Measurements from ENCODE around the gene BMP7. TPM values are rescaled to one million over a fixed set of nuclear protein-coding genes. Genes with fewer than 3 reads are reported as not detected.

The BMP7 gene
- polyA plus RNA-seq, 4 donors, result 0.92 to 3.4 TPM; not detected in 2

- 61 to 67% (median 66%) methylated on average over 8 of the region's 8 CpGs for WGBS, 3 donors
- Histone ChIP-seq H3K4me1 (ENCODE audit: control insufficient read depth in 3 of 3, insufficient read depth in 2 of 3, low read depth in 1 of 3, low read length in 2 of 3) (no peaks in the 10 kb centered on the region), H3K9me3 (ENCODE audit: control insufficient read depth in 2 of 2, insufficient read depth in 1 of 2, low read depth in 1 of 2, low read length in 1 of 2) (no peaks in the 10 kb centered on the region), H3K27me3 (ENCODE audit: control insufficient read depth in 3 of 3, insufficient read depth in 3 of 3, low read length in 3 of 3) (peaks cover 0 to 2% (median 0%) of the 10 kb centered on the region in 3 donors), H3K27ac (ENCODE audit: low read depth in 1 of 3, low read length in 2 of 3) (no peak overlapping the region), H3K36me3 (ENCODE audit: control insufficient read depth in 3 of 3, insufficient read depth in 2 of 3, low read depth in 1 of 3, low read length in 3 of 3) (peaks cover 0 to 3% (median 0%) of the 10 kb centered on the region in 3 donors), H3K4me3 (ENCODE audit: low read depth in 1 of 3, low read length in 3 of 3) (no peak overlapping the region)
- FAIRE-seq, result no peak
- DNase-seq, result no peak
Measured at GRCh38 chr20:57175397-57176010, 90.9 kb downstream of the BMP7 start.

GRCh38 chr20:57174737-57175136, 91.7 kb downstream of the BMP7 start:
- peaks cover 0 to 2% (median 0%) of the 10 kb centered on the region in 3 donors for H3K27me3 ChIP-seq (ENCODE audit: control insufficient read depth in 3 of 3, insufficient read depth in 3 of 3, low read length in 3 of 3)
- no peaks in the 10 kb centered on the region for H3K9me3 ChIP-seq (ENCODE audit: control insufficient read depth in 2 of 2, insufficient read depth in 1 of 2, low read depth in 1 of 2, low read length in 1 of 2)
- DNase-seq, result no peak

GRCh38 chr20:57173986-57174385, 92.5 kb downstream of the BMP7 start:
- no peaks in the 10 kb centered on the region for H3K4me1 ChIP-seq (ENCODE audit: control insufficient read depth in 3 of 3, insufficient read depth in 2 of 3, low read depth in 1 of 3, low read length in 2 of 3)
- H3K4me3 ChIP-seq (ENCODE audit: low read depth in 1 of 3, low read length in 3 of 3), result no peak overlapping the region
- H3K27me3 ChIP-seq (ENCODE audit: control insufficient read depth in 3 of 3, insufficient read depth in 3 of 3, low read length in 3 of 3), result peaks cover 0 to 2% (median 0%) of the 10 kb centered on the region in 3 donors
- FAIRE-seq (no peak), DNase-seq (no peak)
- peaks cover 0 to 3% (median 0%) of the 10 kb centered on the region in 3 donors for H3K36me3 ChIP-seq (ENCODE audit: control insufficient read depth in 3 of 3, insufficient read depth in 2 of 3, low read depth in 1 of 3, low read length in 3 of 3)
- H3K27ac ChIP-seq (ENCODE audit: low read depth in 1 of 3, low read length in 2 of 3), result no peak overlapping the region
- 72 to 88% (median 84%) methylated on average over 5 of the region's 5 CpGs for WGBS, 3 donors
- H3K9me3 ChIP-seq (ENCODE audit: control insufficient read depth in 2 of 2, insufficient read depth in 1 of 2, low read depth in 1 of 2, low read length in 1 of 2), result peaks cover 0 to 3% of the 10 kb centered on the region in 2 donors

More at GRCh38 chr20:57174737-57175136, 91.7 kb downstream of the BMP7 start:
- no peak overlapping the region for H3K27ac ChIP-seq (ENCODE audit: low read depth in 1 of 3, low read length in 2 of 3)
- peaks cover 0 to 3% (median 0%) of the 10 kb centered on the region in 3 donors for H3K36me3 ChIP-seq (ENCODE audit: control insufficient read depth in 3 of 3, insufficient read depth in 2 of 3, low read depth in 1 of 3, low read length in 3 of 3)
- WGBS, 3 donors, result 71 to 86% (median 73%) methylated on average over 9 of the region's 9 CpGs
- no peaks in the 10 kb centered on the region for H3K4me1 ChIP-seq (ENCODE audit: control insufficient read depth in 3 of 3, insufficient read depth in 2 of 3, low read depth in 1 of 3, low read length in 2 of 3)
- H3K4me3 ChIP-seq (ENCODE audit: low read depth in 1 of 3, low read length in 3 of 3), result no peak overlapping the region
- FAIRE-seq, result no peak

GRCh38 chr20:57173041-57173440, 93.4 kb downstream of the BMP7 start:
- no peak for FAIRE-seq

GRCh38 chr20:57170343-57170742, 96.1 kb downstream of the BMP7 start:
- H3K4me1 ChIP-seq (ENCODE audit: control insufficient read depth in 3 of 3, insufficient read depth in 2 of 3, low read depth in 1 of 3, low read length in 2 of 3), result no peaks in the 10 kb centered on the region
- H3K9me3 ChIP-seq (ENCODE audit: control insufficient read depth in 2 of 2, insufficient read depth in 1 of 2, low read depth in 1 of 2, low read length in 1 of 2), result peaks cover 0 to 3% of the 10 kb centered on the region in 2 donors
- peaks cover 0 to 3% (median 0%) of the 10 kb centered on the region in 3 donors for H3K36me3 ChIP-seq (ENCODE audit: control insufficient read depth in 3 of 3, insufficient read depth in 2 of 3, low read depth in 1 of 3, low read length in 3 of 3)
- no peak overlapping the region for H3K27ac ChIP-seq (ENCODE audit: low read depth in 1 of 3, low read length in 2 of 3)
- FAIRE-seq (no peak), DNase-seq (no peak)
- WGBS, 3 donors, result 55 to 61% (median 56%) methylated on average over 14 of the region's 14 CpGs
- H3K4me3 ChIP-seq (ENCODE audit: low read depth in 1 of 3, low read length in 3 of 3), result no peak overlapping the region
- no peaks in the 10 kb centered on the region for H3K27me3 ChIP-seq (ENCODE audit: control insufficient read depth in 3 of 3, insufficient read depth in 3 of 3, low read length in 3 of 3)

More at GRCh38 chr20:57173041-57173440, 93.4 kb downstream of the BMP7 start:
- Histone ChIP-seq H3K36me3 (ENCODE audit: control insufficient read depth in 3 of 3, insufficient read depth in 2 of 3, low read depth in 1 of 3, low read length in 3 of 3) (peaks cover 0 to 3% (median 0%) of the 10 kb centered on the region in 3 donors), H3K27ac (ENCODE audit: low read depth in 1 of 3, low read length in 2 of 3) (no peak overlapping the region), H3K9me3 (ENCODE audit: control insufficient read depth in 2 of 2, insufficient read depth in 1 of 2, low read depth in 1 of 2, low read length in 1 of 2) (peaks cover 0 to 3% of the 10 kb centered on the region in 2 donors), H3K27me3 (ENCODE audit: control insufficient read depth in 3 of 3, insufficient read depth in 3 of 3, low read length in 3 of 3) (no peaks in the 10 kb centered on the region), H3K4me3 (ENCODE audit: low read depth in 1 of 3, low read length in 3 of 3) (no peak overlapping the region), H3K4me1 (ENCODE audit: control insufficient read depth in 3 of 3, insufficient read depth in 2 of 3, low read depth in 1 of 3, low read length in 2 of 3) (no peaks in the 10 kb centered on the region)
- no peak for DNase-seq
- 86 to 94% (median 88%) methylated on average over 15 of the region's 15 CpGs for WGBS, 3 donors

- WGBS, 3 donors, result 64 to 78% (median 72%) methylated on average over 7 of the region's 7 CpGs
- FAIRE-seq (no peak), DNase-seq (no peak)
- no peak overlapping the region for H3K4me3 ChIP-seq (ENCODE audit: low read depth in 1 of 3, low read length in 3 of 3)
- H3K27me3 ChIP-seq (ENCODE audit: control insufficient read depth in 3 of 3, insufficient read depth in 3 of 3, low read length in 3 of 3), result no peaks in the 10 kb centered on the region
- H3K36me3 ChIP-seq (ENCODE audit: control insufficient read depth in 3 of 3, insufficient read depth in 2 of 3, low read depth in 1 of 3, low read length in 3 of 3), result peaks cover 0 to 3% (median 0%) of the 10 kb centered on the region in 3 donors
- peaks cover 0 to 3% of the 10 kb centered on the region in 2 donors for H3K9me3 ChIP-seq (ENCODE audit: control insufficient read depth in 2 of 2, insufficient read depth in 1 of 2, low read depth in 1 of 2, low read length in 1 of 2)
- H3K4me1 ChIP-seq (ENCODE audit: control insufficient read depth in 3 of 3, insufficient read depth in 2 of 3, low read depth in 1 of 3, low read length in 2 of 3), result no peaks in the 10 kb centered on the region
- H3K27ac ChIP-seq (ENCODE audit: low read depth in 1 of 3, low read length in 2 of 3), result no peak overlapping the region
Measured at GRCh38 chr20:57169162-57169561, 97.3 kb downstream of the BMP7 start.

- DNase-seq, result peak in 1 of 2 donors; percentile 23
- no peak for FAIRE-seq
Measured at GRCh38 chr20:57167971-57168701, 98.3 kb downstream of the BMP7 start.

GRCh38 chr20:57167292-57167655, 99.2 kb downstream of the BMP7 start:
- DNase-seq, result no peak
- 78 to 87% (median 83%) methylated on average over 8 of the region's 8 CpGs for WGBS, 3 donors
- H3K27me3 ChIP-seq (ENCODE audit: control insufficient read depth in 3 of 3, insufficient read depth in 3 of 3, low read length in 3 of 3), result no peaks in the 10 kb centered on the region

More at GRCh38 chr20:57167971-57168701, 98.3 kb downstream of the BMP7 start:
- Histone ChIP-seq H3K4me3 (ENCODE audit: low read depth in 1 of 3, low read length in 3 of 3) (no peak overlapping the region), H3K27ac (ENCODE audit: low read depth in 1 of 3, low read length in 2 of 3) (peak overlapping the region in 2 of 3 donors; percentile 33 to 37), H3K27me3 (ENCODE audit: control insufficient read depth in 3 of 3, insufficient read depth in 3 of 3, low read length in 3 of 3) (no peaks in the 10 kb centered on the region), H3K36me3 (ENCODE audit: control insufficient read depth in 3 of 3, insufficient read depth in 2 of 3, low read depth in 1 of 3, low read length in 3 of 3) (peaks cover 0 to 3% (median 0%) of the 10 kb centered on the region in 3 donors), H3K4me1 (ENCODE audit: control insufficient read depth in 3 of 3, insufficient read depth in 2 of 3, low read depth in 1 of 3, low read length in 2 of 3) (no peaks in the 10 kb centered on the region), H3K9me3 (ENCODE audit: control insufficient read depth in 2 of 2, insufficient read depth in 1 of 2, low read depth in 1 of 2, low read length in 1 of 2) (peaks cover 0 to 5% of the 10 kb centered on the region in 2 donors)
- 61 to 76% (median 70%) methylated on average over 26 of the region's 26 CpGs for WGBS, 3 donors

More at GRCh38 chr20:57167292-57167655, 99.2 kb downstream of the BMP7 start:
- Histone ChIP-seq H3K36me3 (ENCODE audit: control insufficient read depth in 3 of 3, insufficient read depth in 2 of 3, low read depth in 1 of 3, low read length in 3 of 3) (peaks cover 0 to 3% (median 0%) of the 10 kb centered on the region in 3 donors), H3K9me3 (ENCODE audit: control insufficient read depth in 2 of 2, insufficient read depth in 1 of 2, low read depth in 1 of 2, low read length in 1 of 2) (peaks cover 0 to 6% of the 10 kb centered on the region in 2 donors), H3K4me3 (ENCODE audit: low read depth in 1 of 3, low read length in 3 of 3) (no peak overlapping the region), H3K4me1 (ENCODE audit: control insufficient read depth in 3 of 3, insufficient read depth in 2 of 3, low read depth in 1 of 3, low read length in 2 of 3) (no peaks in the 10 kb centered on the region), H3K27ac (ENCODE audit: low read depth in 1 of 3, low read length in 2 of 3) (no peak overlapping the region)
- no peak for FAIRE-seq
